ENCODE data around the gene TMEM53. TPM values are rescaled to one million over a fixed set of nuclear protein-coding genes. Genes with fewer than 3 reads are reported as not detected.

The TMEM53 gene
- total and polyA plus RNA-seq, 12 donors, result 7.2 to 47.4 (median 12.6) TPM

- no peaks in the 10 kb centered on the region for H3K9me3 ChIP-seq (replicated peaks in 1 of 3)
- H3K36me3 ChIP-seq (replicated peaks in 1 of 2), result no peaks in the 10 kb centered on the region
- intact Hi-C loops (cut with DNase I), result no loop called here
- TF ChIP-seq POLR2A (IDR thresholded peaks at IDR 0.05) (no peak), CTCF (IDR thresholded peaks at IDR 0.05) (no peak)
- no peaks in the 10 kb centered on the region for H3K27me3 ChIP-seq
- 86 to 95% (median 90%) methylated on average over 14 of the region's 14 CpGs for WGBS, 4 donors
- H3K4me1 ChIP-seq (replicated peaks in 1 of 2), result peaks cover 4 to 19% of the 10 kb centered on the region in 2 donors
- no peak overlapping the region for H3K27ac ChIP-seq
- no peak overlapping the region for H3K4me3 ChIP-seq
- DNase-seq, result peak in 1 of 7 donors; percentile 9
These were observed 7.9 kb upstream of the TMEM53 start for GRCh38 chr1:44681905-44682882.

GRCh38 chr1:44679468-44679867 lies 5.2 kb upstream of the TMEM53 start:
- Histone ChIP-seq H3K4me3 (no peak overlapping the region), H3K27ac (no peak overlapping the region), H3K27me3 (no peaks in the 10 kb centered on the region), H3K4me1 (replicated peaks in 1 of 2) (peaks cover 21 to 45% of the 10 kb centered on the region in 2 donors), H3K9me3 (replicated peaks in 1 of 3) (no peaks in the 10 kb centered on the region), H3K36me3 (replicated peaks in 1 of 2) (no peaks in the 10 kb centered on the region)
- no peak for TF ChIP-seq POLR2A (IDR thresholded peaks at IDR 0.05)
- peak in 2 of 7 donors; percentile 3 to 6 for DNase-seq
- intact Hi-C loops (cut with DNase I), result no loop called here
- 86 to 96% (median 93%) methylated on average over 4 to 5 of the region's 5 CpGs for WGBS, 4 donors

GRCh38 chr1:44678626-44679025 lies 4.3 kb upstream of the TMEM53 start:
- 53 to 86% (median 66%) methylated on average over 4 of the region's 4 CpGs for WGBS, 4 donors
- intact Hi-C loops (cut with DNase I), result no loop called here
- H3K27ac ChIP-seq, result no peak overlapping the region
- no peaks in the 10 kb centered on the region for H3K9me3 ChIP-seq (replicated peaks in 1 of 3)
- no peak overlapping the region for H3K4me3 ChIP-seq
- no peak for TF ChIP-seq CTCF (IDR thresholded peaks at IDR 0.05)
- no peak for TF ChIP-seq POLR2A (IDR thresholded peaks at IDR 0.05)
- H3K27me3 ChIP-seq, result no peaks in the 10 kb centered on the region
- no peaks in the 10 kb centered on the region for H3K36me3 ChIP-seq (replicated peaks in 1 of 2)
- peak in 2 of 7 donors; percentile 32 to 36 for DNase-seq
- H3K4me1 ChIP-seq (replicated peaks in 1 of 2), result peaks cover 21 to 45% of the 10 kb centered on the region in 2 donors

- peak in 2 of 7 donors; percentile 10 to 15 for DNase-seq
- no peaks in the 10 kb centered on the region for H3K36me3 ChIP-seq (replicated peaks in 1 of 2)
- no peaks in the 10 kb centered on the region for H3K9me3 ChIP-seq (replicated peaks in 1 of 3)
- H3K27ac ChIP-seq, result no peak overlapping the region
- H3K4me1 ChIP-seq (replicated peaks in 1 of 2), result peaks cover 26 to 50% of the 10 kb centered on the region in 2 donors
- H3K27me3 ChIP-seq, result no peaks in the 10 kb centered on the region
- intact Hi-C loops (cut with DNase I), result no loop called here
- no peak overlapping the region for H3K4me3 ChIP-seq
- TF ChIP-seq POLR2A (IDR thresholded peaks at IDR 0.05), result no peak
- TF ChIP-seq CTCF (IDR thresholded peaks at IDR 0.05), result no peak
- 86 to 95% (median 92%) methylated on average over 2 of the region's 2 CpGs for WGBS, 4 donors
These were observed 3.8 kb upstream of the TMEM53 start for GRCh38 chr1:44678120-44678519.
